Stimulated activated CD8-positive, alpha-beta memory T cell treated with anti-CD3 and anti-CD28 coated beads, Interleukin-12 subunit alpha, Interleukin-12 subunit beta, amount 100 ng/mL, for 1 hour (primary cell): Measurements from ENCODE around the gene SLCO4A1.
"Not testable (repeated sequence)": the region's sequence is repeated elsewhere in the genome, so short reads cannot be mapped to it uniquely, and the experiment has no call there.

ENCODE experiments used
- DNase-seq: peaks from one replicate; pipeline ENCODE4 v3.0.0-alpha.2; 2020; ENCODE audit warnings: low read depth

Gene SLCO4A1

DNA sequence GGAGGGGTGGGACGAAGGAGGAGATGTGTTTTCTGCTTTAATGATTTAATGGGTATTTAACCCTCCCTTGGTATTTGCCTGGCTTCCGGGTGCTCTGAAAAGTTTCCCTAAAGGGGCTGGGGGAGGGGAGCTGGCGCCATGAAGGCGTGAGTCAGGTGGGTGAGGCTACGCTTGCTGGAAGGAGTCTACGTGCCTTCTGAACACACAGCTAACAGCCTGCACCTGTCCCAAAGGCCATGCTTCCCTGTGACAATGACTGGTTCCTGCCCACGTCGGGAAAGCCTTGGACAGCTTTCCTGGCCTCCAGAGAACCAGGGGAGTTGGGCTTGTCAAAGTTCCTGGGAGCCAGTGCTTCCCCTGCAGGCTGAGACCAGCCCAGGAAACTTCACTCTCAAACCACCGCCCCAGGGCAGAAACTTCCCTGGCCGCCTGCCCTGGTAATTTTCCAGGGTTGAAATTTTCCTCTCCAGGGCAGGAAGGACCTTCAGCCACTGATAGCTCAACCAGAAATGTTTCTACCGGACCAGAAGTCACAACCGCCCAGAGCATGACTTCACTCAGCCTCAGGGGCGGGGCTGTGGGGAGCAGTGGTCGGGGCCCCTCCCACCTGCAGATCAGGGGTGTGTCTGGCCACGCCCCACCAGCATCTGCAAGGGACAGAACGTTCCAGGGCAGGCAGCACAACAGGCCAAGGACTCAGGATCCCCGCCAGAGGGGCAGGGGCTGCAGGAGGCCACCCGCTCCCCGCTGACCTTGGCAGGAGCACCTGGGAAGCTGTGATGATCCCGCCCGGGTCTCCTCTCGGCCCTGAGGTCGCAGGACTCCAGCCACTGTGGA is 18.6 kb upstream of the SLCO4A1 start:
- DNase-seq, result peak; percentile 63

DNA sequence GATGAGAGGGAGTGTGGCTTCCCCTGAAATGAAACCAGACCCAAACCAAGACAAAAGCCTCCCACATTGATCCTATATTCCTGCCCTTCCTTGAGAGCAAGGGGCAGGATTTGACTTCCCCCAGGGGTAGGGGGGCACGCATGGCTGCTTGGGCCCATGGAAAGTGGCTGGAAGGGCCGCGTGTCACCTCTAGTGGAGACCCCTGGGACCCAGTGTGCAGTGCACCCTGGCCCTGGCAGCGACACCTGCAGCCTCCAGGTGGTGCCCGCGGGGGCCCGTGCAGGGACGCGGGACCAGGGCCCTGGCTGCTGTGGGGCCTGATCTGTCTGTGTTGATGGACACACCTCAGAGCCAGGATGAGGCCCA is 18.0 kb upstream of the SLCO4A1 start:
- no peak for DNase-seq

DNA sequence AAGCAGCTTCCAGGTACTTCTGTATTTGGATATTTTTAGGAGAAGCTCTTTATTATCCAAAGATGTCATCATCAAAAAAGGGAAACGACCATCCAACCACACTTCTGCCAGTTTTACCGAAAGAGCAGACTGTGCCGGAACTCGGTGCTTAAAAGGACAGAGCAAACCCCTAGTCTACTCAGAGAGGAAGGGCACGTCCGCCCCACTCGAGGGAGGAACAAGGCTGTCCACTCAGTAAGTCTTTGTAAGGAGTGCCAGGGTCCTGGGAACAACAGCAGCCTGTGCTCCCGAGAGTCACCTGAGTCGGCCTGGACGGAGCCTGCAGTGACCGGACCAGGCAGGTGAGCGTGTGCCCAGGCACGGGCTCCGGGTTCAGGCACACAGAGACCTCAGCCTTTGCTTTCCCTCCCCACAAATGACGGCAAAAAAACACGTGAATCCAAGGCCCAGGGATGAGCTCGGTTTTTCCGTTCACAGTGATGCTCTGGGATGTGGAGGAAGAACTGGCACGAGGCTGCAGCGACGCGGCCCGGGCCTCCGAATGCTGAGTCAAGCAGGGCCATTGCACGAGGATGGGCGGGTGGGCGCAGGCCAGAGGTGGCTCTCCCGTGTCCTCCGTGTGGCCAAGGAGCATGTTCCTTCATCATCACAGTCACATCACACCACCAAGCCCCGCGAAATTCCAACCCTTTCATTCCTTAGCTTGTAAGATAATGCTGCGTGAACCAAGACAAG is 17.4 kb upstream of the SLCO4A1 start:
- DNase-seq, result no peak

DNA sequence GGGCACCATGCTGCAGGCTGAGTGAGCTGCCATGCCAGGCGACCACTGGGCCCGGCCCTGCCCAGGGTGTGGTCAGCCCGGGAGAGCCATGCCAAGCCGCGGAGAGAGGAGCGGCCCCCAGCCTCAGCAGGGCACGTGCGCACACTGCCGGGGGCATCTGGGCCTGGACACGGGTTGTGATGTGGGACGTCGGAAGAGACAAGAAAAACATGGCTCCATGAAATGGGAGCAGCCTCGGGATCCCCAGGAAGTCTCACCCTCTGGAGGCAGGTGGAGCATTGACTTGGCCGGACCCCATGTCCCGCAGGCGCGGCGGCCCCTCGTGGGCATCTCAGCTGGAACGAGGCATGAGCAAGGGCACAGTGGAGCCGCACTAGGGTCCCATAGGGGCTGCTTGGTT is 16.8 kb upstream of the SLCO4A1 start:
- no peak for DNase-seq

- DNase-seq, result no peak
Observed at GRCh38 chr20:62625921-62626547, 16.3 kb upstream of the SLCO4A1 start.

GRCh38 chr20:62627425-62627824 is 14.9 kb upstream of the SLCO4A1 start:
- not testable (repeated sequence) for DNase-seq

DNA sequence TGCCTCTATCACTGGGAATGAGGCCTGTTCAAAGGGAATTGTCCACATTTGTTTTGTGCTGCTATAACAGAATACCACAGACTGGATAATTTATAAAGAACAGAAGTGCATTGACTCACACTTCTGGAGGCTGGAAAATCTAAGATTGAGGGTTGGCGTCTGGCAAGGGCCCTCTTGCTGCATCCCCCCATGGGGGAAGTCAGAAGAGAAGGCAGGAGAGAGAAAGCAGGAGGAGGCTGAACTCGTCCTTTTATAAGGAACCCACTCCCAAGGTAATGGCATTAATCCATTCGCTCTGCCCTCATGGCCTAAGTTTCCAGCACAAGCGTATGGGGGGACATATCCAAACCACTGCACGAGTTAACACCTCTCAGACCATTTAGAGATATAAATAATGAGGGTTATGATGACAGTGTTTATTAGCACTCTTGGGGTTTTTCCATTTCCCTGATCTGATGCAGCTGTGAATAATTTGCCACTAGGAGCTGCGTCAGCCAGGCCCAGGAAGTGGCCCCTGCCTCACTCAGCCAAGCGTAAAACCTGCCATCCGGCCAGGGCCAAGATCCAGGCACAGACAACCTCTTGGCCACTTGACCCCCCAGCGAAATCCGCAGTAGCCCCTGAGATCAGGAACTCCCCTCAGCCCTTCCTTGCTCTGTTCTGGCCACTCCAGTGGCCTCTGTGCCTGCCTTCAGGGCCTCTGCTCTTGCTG is 14.2 kb upstream of the SLCO4A1 start:
- DNase-seq, result no peak

GRCh38 chr20:62628691-62629090 is 13.6 kb upstream of the SLCO4A1 start:
- DNase-seq, result no peak

DNA sequence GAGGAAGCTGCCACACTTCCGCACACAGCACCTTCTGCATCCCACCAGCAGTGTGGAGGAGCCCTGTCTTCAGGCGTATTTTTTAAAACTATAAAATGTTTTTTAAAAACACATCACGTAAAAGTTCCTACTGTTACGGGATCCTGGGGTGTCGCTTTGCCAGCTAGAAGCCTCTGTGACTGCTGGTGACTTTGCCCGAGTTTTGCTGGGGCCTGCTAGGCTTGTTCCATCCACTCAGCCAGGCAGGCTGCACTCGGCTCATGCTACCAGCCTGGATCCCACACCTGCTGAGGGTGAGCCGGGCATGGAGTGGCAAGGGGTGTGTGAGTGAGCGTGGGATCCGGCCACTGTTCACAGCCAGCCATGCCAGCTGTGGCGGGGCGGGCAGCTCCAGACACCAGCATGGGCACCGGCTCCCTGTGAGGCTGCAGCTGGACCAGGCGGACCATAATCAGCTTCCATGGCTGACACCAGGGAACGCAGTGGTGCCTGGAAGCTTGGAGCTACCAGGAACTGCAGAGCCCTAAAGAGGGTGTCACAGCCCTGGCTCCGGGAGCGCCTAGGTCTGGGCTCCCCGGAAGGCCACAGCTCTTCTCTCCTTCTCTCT is 12.3 kb upstream of the SLCO4A1 start:
- DNase-seq, result no peak

- DNase-seq, result no peak
Observed at GRCh38 chr20:62631336-62632308, 10.7 kb upstream of the SLCO4A1 start.

GRCh38 chr20:62632575-62633090 is 9.7 kb upstream of the SLCO4A1 start:
- no peak for DNase-seq

DNA sequence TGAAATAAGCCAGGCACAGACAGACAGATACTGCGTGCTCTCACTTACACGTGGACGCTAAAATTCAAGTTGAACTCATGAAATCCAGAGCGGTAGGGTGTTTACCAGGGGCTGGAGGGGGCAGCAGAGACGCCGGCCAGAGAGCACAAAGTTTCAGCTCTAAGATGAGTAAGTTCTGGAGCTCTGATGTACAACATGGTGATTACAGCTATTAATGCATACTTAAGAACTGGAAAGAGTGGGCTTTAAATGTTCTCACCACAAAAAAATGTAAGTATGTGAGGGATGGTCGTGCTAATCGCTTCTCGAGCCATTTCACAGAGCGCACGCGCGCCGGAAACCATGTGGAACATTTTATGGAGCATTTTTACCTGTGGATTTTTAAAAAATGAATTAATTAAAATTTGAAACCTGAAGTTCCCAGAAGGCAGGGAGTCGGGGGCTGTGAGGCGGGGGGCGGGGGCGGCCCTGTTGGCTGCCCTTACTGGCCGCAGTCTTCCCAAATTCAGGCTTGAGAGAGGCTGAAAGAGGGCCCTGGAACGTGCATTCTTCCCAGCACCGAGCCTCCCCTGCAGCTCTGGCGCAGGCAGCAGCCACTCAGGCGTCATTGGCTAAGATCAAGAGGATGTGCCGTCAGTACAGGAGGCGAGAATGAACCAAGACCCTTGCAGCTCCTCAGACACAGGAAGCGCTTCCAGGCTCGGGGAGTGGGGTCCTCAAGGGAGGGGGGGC is 8.5 kb upstream of the SLCO4A1 start:
- no peak for DNase-seq

GRCh38 chr20:62634330-62634967 is 7.9 kb upstream of the SLCO4A1 start:
- DNase-seq, result no peak

- DNase-seq, result no peak
Observed at GRCh38 chr20:62635232-62635631, 7.1 kb upstream of the SLCO4A1 start.

DNA sequence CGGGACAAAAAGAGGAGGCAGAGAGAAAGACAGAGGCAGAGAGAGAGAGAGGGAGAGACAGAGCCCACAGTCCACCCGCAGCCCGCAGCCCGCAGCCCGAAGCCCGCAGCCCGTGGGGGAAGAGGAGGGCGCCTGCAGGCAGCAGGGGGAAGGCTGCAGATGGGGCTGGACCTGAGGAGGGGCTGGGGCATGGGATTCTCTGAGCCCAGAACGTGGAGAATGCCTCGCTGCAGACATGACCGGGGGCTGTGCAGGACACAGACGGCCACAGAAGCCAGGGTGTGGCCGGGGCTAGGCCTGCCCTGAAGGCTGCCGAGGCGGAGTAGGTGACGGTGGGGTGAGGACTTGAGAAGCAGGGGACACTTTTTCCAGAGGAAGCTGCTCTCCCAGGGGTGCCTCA is 6.5 kb upstream of the SLCO4A1 start:
- DNase-seq, result no peak

DNA sequence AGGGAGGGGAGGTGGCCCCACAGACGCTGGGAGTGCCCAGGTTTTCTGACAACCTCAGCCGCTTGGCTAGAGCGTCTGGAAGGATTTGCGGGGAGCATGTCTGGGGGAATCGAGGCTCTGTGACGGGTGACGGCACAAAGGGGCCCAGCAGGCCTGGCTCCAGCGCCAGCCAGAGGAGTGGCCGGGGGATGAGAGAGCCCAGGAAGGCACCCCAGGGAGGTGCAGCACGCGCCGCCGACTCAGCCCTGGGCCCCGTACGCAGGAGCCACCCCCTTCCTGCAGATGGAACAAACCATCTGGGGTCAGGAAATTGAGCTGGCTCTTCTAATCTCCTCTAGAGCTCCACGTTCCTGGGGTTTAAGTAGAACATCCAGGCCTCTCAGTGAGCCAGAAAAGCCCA is 5.9 kb upstream of the SLCO4A1 start:
- DNase-seq, result no peak

DNA sequence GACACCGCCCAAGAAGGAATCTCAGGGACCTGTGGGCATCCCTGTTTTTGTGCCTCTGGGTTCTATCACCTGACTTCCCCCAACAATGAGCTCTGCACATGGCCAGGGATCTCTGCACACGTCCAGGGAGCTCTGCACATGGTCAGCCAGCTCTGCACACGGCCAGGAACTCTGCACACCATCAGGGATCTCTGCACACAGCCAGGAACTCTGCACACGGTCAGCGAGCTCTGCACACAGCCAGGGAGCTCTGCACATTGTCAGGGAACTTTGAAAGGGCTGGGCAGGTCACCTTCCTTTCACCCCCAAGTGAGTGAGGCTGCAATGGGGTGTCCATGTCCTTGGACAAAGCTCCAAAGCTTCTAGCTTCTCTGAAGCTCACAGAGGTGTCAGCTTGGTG is 5.2 kb upstream of the SLCO4A1 start:
- DNase-seq, result no peak

DNA sequence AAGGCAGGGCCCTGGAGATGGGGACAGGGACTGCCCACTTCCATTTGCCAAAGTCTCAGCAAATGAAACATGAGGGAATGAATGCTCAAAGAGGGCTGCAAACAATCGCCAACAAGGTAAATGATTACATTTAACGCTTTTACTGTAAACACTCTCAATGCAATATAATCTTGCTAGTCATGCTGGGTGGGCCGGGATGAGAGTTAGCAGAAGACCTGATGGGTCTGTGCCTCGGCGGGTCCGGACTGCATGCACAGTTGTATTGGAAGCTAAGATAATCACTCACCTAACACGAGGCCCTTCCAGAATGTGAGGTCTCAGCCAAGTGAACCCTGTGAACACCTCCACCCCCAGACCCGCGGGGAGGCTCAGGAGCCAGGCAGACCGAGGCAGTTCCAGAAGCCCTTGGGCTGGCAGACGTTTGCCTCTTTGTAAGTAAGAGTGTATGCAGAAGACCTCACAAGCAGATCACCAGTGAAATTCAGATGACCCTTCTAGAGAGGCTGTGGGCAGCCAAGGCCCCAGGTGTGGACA is 4.7 kb upstream of the SLCO4A1 start:
- no peak for DNase-seq

- DNase-seq, result no peak
Observed at GRCh38 chr20:62638055-62638570, 4.2 kb upstream of the SLCO4A1 start.
